ENCODE results near the gene RBMS2.

DNA sequence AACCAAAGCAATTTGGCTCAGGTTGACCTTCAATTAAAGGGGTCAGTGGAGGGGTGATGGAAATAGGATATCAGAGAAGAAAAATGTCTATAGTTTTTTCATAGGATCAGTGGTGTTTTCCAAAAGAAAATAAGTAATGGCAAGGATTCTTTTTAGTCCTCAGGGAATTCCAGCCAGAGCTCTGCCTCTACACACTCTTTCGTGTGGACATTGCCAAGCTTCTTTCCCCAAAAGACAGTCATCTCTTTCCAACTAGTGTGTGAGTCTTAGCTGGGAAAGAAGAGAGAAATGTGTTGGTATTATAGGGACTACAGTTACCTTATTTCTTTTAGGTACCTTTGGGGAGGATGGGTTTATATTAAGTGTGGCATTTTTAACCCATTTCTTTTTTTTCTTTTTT lies 46.5 kb downstream of the RBMS2 start:
- TF ChIP-seq, protein P1, sequence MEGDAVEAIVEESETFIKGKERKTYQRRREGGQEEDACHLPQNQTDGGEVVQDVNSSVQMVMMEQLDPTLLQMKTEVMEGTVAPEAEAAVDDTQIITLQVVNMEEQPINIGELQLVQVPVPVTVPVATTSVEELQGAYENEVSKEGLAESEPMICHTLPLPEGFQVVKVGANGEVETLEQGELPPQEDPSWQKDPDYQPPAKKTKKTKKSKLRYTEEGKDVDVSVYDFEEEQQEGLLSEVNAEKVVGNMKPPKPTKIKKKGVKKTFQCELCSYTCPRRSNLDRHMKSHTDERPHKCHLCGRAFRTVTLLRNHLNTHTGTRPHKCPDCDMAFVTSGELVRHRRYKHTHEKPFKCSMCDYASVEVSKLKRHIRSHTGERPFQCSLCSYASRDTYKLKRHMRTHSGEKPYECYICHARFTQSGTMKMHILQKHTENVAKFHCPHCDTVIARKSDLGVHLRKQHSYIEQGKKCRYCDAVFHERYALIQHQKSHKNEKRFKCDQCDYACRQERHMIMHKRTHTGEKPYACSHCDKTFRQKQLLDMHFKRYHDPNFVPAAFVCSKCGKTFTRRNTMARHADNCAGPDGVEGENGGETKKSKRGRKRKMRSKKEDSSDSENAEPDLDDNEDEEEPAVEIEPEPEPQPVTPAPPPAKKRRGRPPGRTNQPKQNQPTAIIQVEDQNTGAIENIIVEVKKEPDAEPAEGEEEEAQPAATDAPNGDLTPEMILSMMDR (tag by site-specific recombination; IDR thresholded peaks at IDR 0.05), result no peak
- TF ChIP-seq ZNF274 (IDR thresholded peaks at IDR 0.05; ENCODE audit: low read length) (no peak), ZNF274 (tag by site-specific recombination; IDR thresholded peaks at IDR 0.05; ENCODE audit: borderline replicate concordance) (no peak), ZSCAN23 (tag by site-specific recombination; IDR thresholded peaks at IDR 0.05) (no peak), ZNF830 (tag by site-specific recombination; IDR thresholded peaks at IDR 0.05; ENCODE audit: low read depth) (no peak), REPIN1 (tag by site-specific recombination; IDR thresholded peaks at IDR 0.05; ENCODE audit: low read depth) (no peak)
- TF ChIP-seq, protein P2, sequence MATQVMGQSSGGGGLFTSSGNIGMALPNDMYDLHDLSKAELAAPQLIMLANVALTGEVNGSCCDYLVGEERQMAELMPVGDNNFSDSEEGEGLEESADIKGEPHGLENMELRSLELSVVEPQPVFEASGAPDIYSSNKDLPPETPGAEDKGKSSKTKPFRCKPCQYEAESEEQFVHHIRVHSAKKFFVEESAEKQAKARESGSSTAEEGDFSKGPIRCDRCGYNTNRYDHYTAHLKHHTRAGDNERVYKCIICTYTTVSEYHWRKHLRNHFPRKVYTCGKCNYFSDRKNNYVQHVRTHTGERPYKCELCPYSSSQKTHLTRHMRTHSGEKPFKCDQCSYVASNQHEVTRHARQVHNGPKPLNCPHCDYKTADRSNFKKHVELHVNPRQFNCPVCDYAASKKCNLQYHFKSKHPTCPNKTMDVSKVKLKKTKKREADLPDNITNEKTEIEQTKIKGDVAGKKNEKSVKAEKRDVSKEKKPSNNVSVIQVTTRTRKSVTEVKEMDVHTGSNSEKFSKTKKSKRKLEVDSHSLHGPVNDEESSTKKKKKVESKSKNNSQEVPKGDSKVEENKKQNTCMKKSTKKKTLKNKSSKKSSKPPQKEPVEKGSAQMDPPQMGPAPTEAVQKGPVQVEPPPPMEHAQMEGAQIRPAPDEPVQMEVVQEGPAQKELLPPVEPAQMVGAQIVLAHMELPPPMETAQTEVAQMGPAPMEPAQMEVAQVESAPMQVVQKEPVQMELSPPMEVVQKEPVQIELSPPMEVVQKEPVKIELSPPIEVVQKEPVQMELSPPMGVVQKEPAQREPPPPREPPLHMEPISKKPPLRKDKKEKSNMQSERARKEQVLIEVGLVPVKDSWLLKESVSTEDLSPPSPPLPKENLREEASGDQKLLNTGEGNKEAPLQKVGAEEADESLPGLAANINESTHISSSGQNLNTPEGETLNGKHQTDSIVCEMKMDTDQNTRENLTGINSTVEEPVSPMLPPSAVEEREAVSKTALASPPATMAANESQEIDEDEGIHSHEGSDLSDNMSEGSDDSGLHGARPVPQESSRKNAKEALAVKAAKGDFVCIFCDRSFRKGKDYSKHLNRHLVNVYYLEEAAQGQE (tag by site-specific recombination; IDR thresholded peaks at IDR 0.05), result no peak
- TF ChIP-seq, protein P3, sequence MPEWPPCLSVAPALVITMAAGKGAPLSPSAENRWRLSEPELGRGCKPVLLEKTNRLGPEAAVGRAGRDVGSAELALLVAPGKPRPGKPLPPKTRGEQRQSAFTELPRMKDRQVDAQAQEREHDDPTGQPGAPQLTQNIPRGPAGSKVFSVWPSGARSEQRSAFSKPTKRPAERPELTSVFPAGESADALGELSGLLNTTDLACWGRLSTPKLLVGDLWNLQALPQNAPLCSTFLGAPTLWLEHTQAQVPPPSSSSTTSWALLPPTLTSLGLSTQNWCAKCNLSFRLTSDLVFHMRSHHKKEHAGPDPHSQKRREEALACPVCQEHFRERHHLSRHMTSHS (tag by site-specific recombination; IDR thresholded peaks at IDR 0.05), result no peak

All from HEK293 (cell line).